Naive thymus-derived CD4-positive, alpha-beta T cell (primary cell): ENCODE data around the gene NRF1. TPM values are rescaled to one million over a fixed set of nuclear protein-coding genes. Genes with fewer than 3 reads are reported as not detected.

Experiments
- ATAC-seq: fragments of 150-1000 bp; cut with Tn5 transposase; 2 replicates; pipeline ENCODE4 v1.10.0; 2021; ENCODE audit warnings: mild to moderate bottlenecking, moderate library complexity
- CTCF ChIA-PET: fragments of 350-600 bp; sonication (Branson Sonifier 250); formaldehyde crosslinking; loops from one replicate; lab custom pipeline; 2021; ENCODE audit warnings: antibody characterized with exemption; lab: Charles Lee
- POLR2A ChIA-PET: fragments of 350-600 bp; sonication (Branson Sonifier 250); formaldehyde crosslinking; loops from one replicate; lab custom pipeline; 2021; ENCODE audit warnings: antibody characterized with exemption, inconsistent platforms; lab: Charles Lee
- DNase-seq, 9 donors: peaks; one replicate each; pipeline versions ENCODE4 v3.0.0 to v3.0.0-alpha.2; 2020 to 2022; ENCODE audit warnings: mixed read lengths in 1 of 9
- H3K27ac ChIP-seq: one replicate; pipeline ENCODE4 v1.7.0; 2013; ENCODE audit warnings: mild to moderate bottlenecking, low read depth, low read length, moderate library complexity
- H3K27me3 ChIP-seq, 2 donors: one replicate each; pipeline ENCODE4 v1.7.0; 2013; ENCODE audit warnings: low read length in 2 of 2, mild to moderate bottlenecking in 2 of 2, moderate library complexity in 2 of 2; ENCODE audit not compliant: control insufficient read depth in 2 of 2, insufficient read depth in 2 of 2
- H3K36me3 ChIP-seq, 3 experiments: 1 replicate in 2 of 3; 2 replicates in 1 of 3; pipeline ENCODE4 v1.7.0; 2013; ENCODE audit warnings: low read length in 3 of 3, mild to moderate bottlenecking in 3 of 3, moderate library complexity in 1 of 3; ENCODE audit not compliant: insufficient read depth in 3 of 3, control insufficient read depth in 2 of 3
- H3K4me1 ChIP-seq, 2 donors: one replicate each; pipeline ENCODE4 v1.7.0; 2013; ENCODE audit warnings: low read length in 2 of 2, mild to moderate bottlenecking in 2 of 2, moderate library complexity in 1 of 2; ENCODE audit not compliant: control insufficient read depth in 2 of 2, insufficient read depth in 2 of 2
- H3K4me3 ChIP-seq: 2 replicates; pipeline ENCODE4 v1.7.0; 2013; ENCODE audit warnings: mild to moderate bottlenecking, low read length
- H3K9me3 ChIP-seq, 3 experiments: 1 replicate in 2 of 3; 2 replicates in 1 of 3; pipeline ENCODE4 v1.7.0; 2013; ENCODE audit warnings: low read length in 3 of 3; ENCODE audit not compliant: control insufficient read depth in 2 of 3
- H3K27ac Mint-ChIP-seq, 9 donors: one replicate each; pipeline ENCODE4 v1.8.0; 2020 to 2022; ENCODE audit warnings: mixed read lengths in 9 of 9, mild to moderate bottlenecking in 8 of 9, moderate library complexity in 5 of 9, inconsistent platforms in 2 of 9
- H3K27me3 Mint-ChIP-seq, 5 donors: one replicate each; pipeline ENCODE4 v1.8.0; 2021 to 2022; ENCODE audit warnings: mixed read lengths in 5 of 5, mild to moderate bottlenecking in 1 of 5
- H3K36me3 Mint-ChIP-seq, 5 donors: one replicate each; pipeline ENCODE4 v1.8.0; 2020 to 2022; ENCODE audit warnings: mixed read lengths in 5 of 5, mild to moderate bottlenecking in 3 of 5, inconsistent platforms in 1 of 5
- H3K4me1 Mint-ChIP-seq, 7 donors: one replicate each; pipeline ENCODE4 v1.8.0; 2020 to 2022; ENCODE audit warnings: mixed read lengths in 7 of 7, mild to moderate bottlenecking in 3 of 7, inconsistent platforms in 1 of 7
- H3K4me3 Mint-ChIP-seq, 10 donors: one replicate each; pipeline ENCODE4 v1.8.0; 2020 to 2022; ENCODE audit warnings: mild to moderate bottlenecking in 10 of 10, mixed read lengths in 10 of 10, moderate library complexity in 6 of 10, inconsistent platforms in 2 of 10
- H3K9me3 Mint-ChIP-seq, 11 donors: one replicate each; pipeline ENCODE4 v1.8.0; 2020 to 2022; ENCODE audit warnings: mixed read lengths in 11 of 11, mild to moderate bottlenecking in 4 of 11, inconsistent platforms in 1 of 11, moderate library complexity in 1 of 11
- intact Hi-C, 2 donors: fragments of 100-400 bp; cut with micrococcal nuclease; formaldehyde crosslinking; loops; one replicate each; pipeline ENCODE4 v1.15.1; 2023
- polyA plus RNA-seq, 2 donors: library from polyadenylated mRNA; unstranded; fragments of 300-500 nt; fragmentation: Illumina TruSeq; gene quantifications; one replicate each; pipeline ENCODE4 v1.2.3, GENCODE V29; 2021
- total RNA-seq, 6 experiments: library from RNA in 5 of 6; stranded (reverse) in 5 of 6; gene quantifications; 1 replicate in 5 of 6; 2 replicates in 1 of 6; pipeline ENCODE4 v1.2.3 and lab custom pipeline; 2021 to 2026

Gene NRF1
- total and polyA plus RNA-seq, 7 experiments from 2014 or later = 24.7 to 49.3 (median 35.3) TPM

DNA sequence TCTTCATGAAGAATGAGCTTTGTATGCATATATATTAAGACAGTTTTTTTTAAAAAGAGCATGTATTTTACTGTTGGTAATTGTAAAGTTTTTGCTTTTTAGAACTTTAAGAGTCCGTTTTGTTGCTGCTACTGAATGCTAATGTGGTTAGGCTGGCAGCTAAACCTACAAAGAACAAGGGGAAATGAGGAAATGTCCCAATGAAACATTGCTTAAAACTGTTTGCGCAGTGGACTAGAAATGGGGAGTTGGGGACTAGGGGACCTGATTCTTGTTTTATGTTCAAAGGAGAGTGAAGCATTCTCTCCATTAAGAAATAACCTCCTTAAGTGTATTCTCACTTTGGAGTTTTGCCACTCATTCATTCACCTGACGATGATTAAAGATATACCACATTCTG, 5.7 kb downstream of the NRF1 start:
- no peaks in the 10 kb centered on the region for H3K9me3 ChIP-seq
- DNase-seq (no peak), ATAC-seq (no peak)
- no peak overlapping the region for H3K4me3 ChIP-seq
- peaks cover 49 to 93% (median 82%) of the 10 kb centered on the region in 7 donors for H3K4me1 Mint-ChIP-seq
- peak overlapping the region in 7 of 10 donors; percentile 3 to 66 (median 36) for H3K4me3 Mint-ChIP-seq
- no peaks in the 10 kb centered on the region for H3K27me3 Mint-ChIP-seq
- no peaks in the 10 kb centered on the region for H3K27me3 ChIP-seq
- peaks cover 23 to 47% of the 10 kb centered on the region in 2 donors for H3K4me1 ChIP-seq
- no peaks in the 10 kb centered on the region for H3K36me3 Mint-ChIP-seq
- no peak overlapping the region for H3K27ac ChIP-seq
- peaks cover 0 to 2% (median 0%) of the 10 kb centered on the region in 11 donors for H3K9me3 Mint-ChIP-seq
- CTCF ChIA-PET = no interaction called here
- H3K36me3 ChIP-seq = peaks cover 0 to 5% (median 0%) of the 10 kb centered on the region in 3 experiments
- intact Hi-C loops = no loop called here
- POLR2A ChIA-PET = interaction anchor here (1.9 kb wide), 1 partner anchor 11 kb away, joined by 5 read pairs; no protein-coding TSS in a partner anchor
- peak overlapping the region in 1 of 9 donors; percentile 14 for H3K27ac Mint-ChIP-seq

DNA sequence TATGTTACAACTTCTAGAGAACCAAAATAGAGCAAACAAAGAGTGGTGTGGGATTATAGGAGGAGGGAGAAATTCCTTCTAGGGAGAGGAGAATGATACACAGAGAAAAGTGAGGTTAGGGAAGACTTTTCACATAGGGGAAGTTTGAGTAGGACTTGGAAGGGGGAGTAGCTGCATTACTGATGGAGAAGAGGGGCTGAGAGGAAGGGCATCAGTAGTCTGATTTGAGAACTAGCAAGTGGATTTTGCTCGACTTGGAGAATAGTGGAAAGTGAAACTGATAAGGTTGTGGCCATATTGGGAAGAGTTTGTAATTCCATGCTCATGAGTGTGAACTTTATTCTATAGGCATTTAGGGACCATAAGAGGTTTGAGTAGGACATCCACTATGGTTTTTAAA, 6.1 kb downstream of the NRF1 start:
- ATAC-seq (no peak), DNase-seq (no peak)
- ChIA-PET POLR2A (no interaction called here), CTCF (no interaction called here)
- Mint-ChIP-seq H3K36me3 (no peaks in the 10 kb centered on the region), H3K4me1 (peaks cover 49 to 92% (median 81%) of the 10 kb centered on the region in 7 donors), H3K4me3 (peak overlapping the region in 8 of 10 donors; percentile 3 to 66 (median 30)), H3K27me3 (no peaks in the 10 kb centered on the region), H3K9me3 (peaks cover 0 to 2% (median 0%) of the 10 kb centered on the region in 11 donors), H3K27ac (peak overlapping the region in 1 of 9 donors; percentile 14)
- Histone ChIP-seq H3K9me3 (no peaks in the 10 kb centered on the region), H3K4me3 (no peak overlapping the region), H3K4me1 (peaks cover 24 to 48% of the 10 kb centered on the region in 2 donors), H3K27me3 (no peaks in the 10 kb centered on the region), H3K27ac (no peak overlapping the region), H3K36me3 (peaks cover 0 to under 1% (median 0%) of the 10 kb centered on the region in 3 experiments)
- intact Hi-C loops = no loop called here

DNA sequence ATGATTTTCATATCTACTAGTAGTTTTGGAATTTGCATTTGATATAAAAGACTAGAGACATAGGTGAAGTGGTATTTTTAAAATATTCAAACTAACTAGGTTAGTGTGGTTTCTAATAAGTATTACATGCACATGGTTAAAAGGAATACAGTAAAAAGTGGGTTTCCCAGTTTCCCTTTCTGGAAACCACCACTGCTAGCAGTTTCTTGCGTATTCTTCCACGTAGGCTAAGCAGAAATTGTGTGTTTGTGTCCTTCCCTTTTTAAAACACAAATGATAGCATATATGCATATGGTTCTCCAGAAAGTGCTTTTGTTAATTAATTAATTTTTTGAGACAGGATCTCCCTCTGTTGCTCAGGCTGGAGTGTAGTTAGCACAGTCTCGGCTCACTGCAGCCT, 15.4 kb downstream of the NRF1 start:
- CTCF ChIA-PET = interaction anchor here (0.8 kb wide), 1 partner anchor 19 kb away, joined by 3 read pairs; no protein-coding TSS in a partner anchor
- Mint-ChIP-seq H3K9me3 (no peaks in the 10 kb centered on the region), H3K27me3 (no peaks in the 10 kb centered on the region), H3K27ac (no peak overlapping the region), H3K36me3 (peaks cover 0 to 6% (median 0%) of the 10 kb centered on the region in 5 donors), H3K4me1 (peaks cover 21 to 88% (median 67%) of the 10 kb centered on the region in 7 donors), H3K4me3 (peak overlapping the region in 1 of 10 donors; percentile 10)
- no peaks in the 10 kb centered on the region for H3K9me3 ChIP-seq
- peaks cover 6 to 7% of the 10 kb centered on the region in 2 donors for H3K4me1 ChIP-seq
- H3K36me3 ChIP-seq = no peaks in the 10 kb centered on the region
- DNase-seq (no peak), ATAC-seq (no peak)
- H3K27ac ChIP-seq = no peak overlapping the region
- no peak overlapping the region for H3K4me3 ChIP-seq
- intact Hi-C loops = no loop called here
- POLR2A ChIA-PET = no interaction called here
- no peaks in the 10 kb centered on the region for H3K27me3 ChIP-seq

DNA sequence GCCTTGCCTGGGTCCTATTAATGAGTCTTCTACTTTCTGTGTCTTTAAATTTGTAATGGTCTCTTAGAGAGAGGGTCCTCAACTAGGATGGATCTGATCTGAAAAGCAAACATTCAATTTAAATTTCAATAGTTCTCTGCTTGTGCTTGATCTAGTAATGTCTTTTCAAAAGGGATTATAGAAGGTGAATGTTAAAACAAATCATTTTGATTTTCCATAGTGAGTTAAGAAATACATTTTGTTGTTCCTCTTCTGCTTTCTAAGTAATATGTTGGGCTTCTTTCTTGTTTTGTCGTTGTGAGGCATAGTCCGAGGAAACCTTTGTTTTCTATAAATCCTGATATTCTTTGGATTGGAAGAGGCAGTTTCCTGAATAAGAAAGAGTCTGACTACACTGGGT, 18.8 kb downstream of the NRF1 start:
- H3K27me3 Mint-ChIP-seq = no peaks in the 10 kb centered on the region
- Histone ChIP-seq H3K36me3 (no peaks in the 10 kb centered on the region), H3K27me3 (no peaks in the 10 kb centered on the region), H3K27ac (no peak overlapping the region), H3K4me1 (no peaks in the 10 kb centered on the region), H3K9me3 (no peaks in the 10 kb centered on the region), H3K4me3 (no peak overlapping the region)
- no peaks in the 10 kb centered on the region for H3K9me3 Mint-ChIP-seq
- ATAC-seq (no peak), DNase-seq (no peak)
- ChIA-PET POLR2A (interaction anchor here (0.7 kb wide), 1 partner anchor 1815 kb away, joined by 3 read pairs; no protein-coding TSS in a partner anchor), CTCF (interaction anchor here (0.7 kb wide), 1 partner anchor 1831 kb away, joined by 3 read pairs; no protein-coding TSS in a partner anchor)
- peaks cover 11 to 80% (median 64%) of the 10 kb centered on the region in 7 donors for H3K4me1 Mint-ChIP-seq
- H3K4me3 Mint-ChIP-seq = no peak overlapping the region
- H3K27ac Mint-ChIP-seq = peak overlapping the region in 1 of 9 donors; percentile 15
- intact Hi-C loops = no loop called here
- no peaks in the 10 kb centered on the region for H3K36me3 Mint-ChIP-seq

DNA sequence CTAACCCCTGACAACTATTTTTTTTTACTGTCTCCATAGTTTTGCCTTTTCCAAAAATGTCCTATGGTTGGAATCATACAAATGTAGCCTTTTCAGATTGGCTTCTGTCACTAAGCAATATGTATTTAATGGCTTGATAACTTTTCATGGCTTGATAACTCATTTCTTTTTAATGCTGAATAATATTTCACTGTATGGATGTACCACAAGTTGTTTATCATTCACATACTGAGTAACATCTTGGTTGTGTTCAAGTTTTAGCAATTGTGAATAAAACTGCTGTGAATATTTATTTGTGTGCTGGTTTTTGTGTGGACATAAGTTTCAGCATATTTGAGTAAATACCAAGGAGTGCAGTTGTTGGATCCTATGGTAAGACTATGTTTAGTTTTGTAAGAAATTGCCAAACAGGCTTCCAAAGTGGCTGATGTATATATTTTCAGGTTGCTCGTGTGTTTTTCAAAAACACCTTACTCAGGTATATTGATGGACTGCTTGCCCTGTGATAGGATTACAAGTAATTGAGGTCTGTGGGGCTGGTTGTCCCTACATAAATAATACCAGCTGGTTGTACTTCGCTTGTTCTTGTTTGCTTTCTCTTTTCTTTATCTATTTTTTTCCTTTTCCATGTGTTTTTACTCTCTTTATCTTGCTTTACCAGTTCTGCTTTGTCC, 23.0 kb downstream of the NRF1 start:
- H3K4me1 ChIP-seq = peaks cover 0 to 3% of the 10 kb centered on the region in 2 donors
- H3K27ac ChIP-seq = no peak overlapping the region
- ChIA-PET CTCF (interaction anchor here (0.6 to 1.0 kb wide), 6 partner anchors 12 to 266 kb away, joined by 3 to 6 read pairs (median 3); no protein-coding TSS in a partner anchor), POLR2A (interaction anchor here (0.6 kb wide), 1 partner anchor 99 kb away, joined by 6 read pairs; no protein-coding TSS in a partner anchor)
- no peaks in the 10 kb centered on the region for H3K36me3 ChIP-seq
- no peak overlapping the region for H3K4me3 ChIP-seq
- DNase-seq = no peak
- no peaks in the 10 kb centered on the region for H3K27me3 ChIP-seq
- no peaks in the 10 kb centered on the region for H3K9me3 ChIP-seq
- intact Hi-C loops = loop anchor here (1.0 to 5.0 kb wide), 11 partner anchors 22 to 412 kb away; partner anchors contain the start of gene SMKR1 (in 2 of the 2)
- no peak overlapping the region for H3K4me3 Mint-ChIP-seq
- no peaks in the 10 kb centered on the region for H3K27me3 Mint-ChIP-seq
- no peaks in the 10 kb centered on the region for H3K9me3 Mint-ChIP-seq
- H3K27ac Mint-ChIP-seq = peak overlapping the region in 6 of 9 donors; percentile 3 to 51 (median 23)
- H3K36me3 Mint-ChIP-seq = no peaks in the 10 kb centered on the region
- H3K4me1 Mint-ChIP-seq = peaks cover 20 to 78% (median 58%) of the 10 kb centered on the region in 7 donors
- ATAC-seq = no peak

DNA sequence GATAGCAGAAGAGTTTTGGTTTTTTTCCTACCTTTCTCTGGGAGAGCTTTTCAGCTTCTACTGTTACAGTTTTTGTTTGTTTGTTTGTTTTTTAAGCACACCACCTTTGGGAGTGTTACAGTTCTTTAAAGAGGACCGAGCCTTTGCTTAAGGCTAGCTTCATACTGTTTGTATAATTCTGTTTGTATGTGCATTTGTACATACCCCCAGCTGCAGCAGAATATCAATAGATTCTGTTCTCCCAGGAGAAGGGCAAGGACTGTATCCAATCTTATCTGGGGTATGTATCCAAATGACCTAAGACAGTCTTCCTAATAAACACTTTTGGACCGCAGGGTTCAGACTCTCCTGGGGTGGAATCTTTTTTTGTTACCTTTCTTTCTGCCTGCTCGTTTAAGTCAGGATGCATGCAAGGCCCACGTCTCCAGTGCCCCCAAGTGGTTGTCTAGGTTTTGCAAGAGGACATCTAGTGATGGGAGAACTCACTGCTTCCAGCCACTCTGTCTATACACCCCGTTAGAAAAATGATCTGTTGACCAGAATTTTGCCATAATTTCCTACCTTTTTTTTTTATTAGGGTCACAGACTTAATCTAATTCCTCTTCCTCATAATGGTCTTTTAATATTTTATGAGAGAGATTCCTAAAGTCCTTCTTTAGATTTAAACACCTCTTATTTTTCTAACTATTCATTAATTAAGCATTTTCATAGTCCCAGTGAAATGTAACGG, 23.9 kb downstream of the NRF1 start:
- H3K27ac Mint-ChIP-seq = peak overlapping the region in 8 of 9 donors; percentile 2 to 85 (median 42)
- POLR2A ChIA-PET = no interaction called here

More for the DNA sequence above, 23.9 kb downstream of the NRF1 start:
- peaks cover 16 to 73% (median 51%) of the 10 kb centered on the region in 7 donors for H3K4me1 Mint-ChIP-seq
- no peaks in the 10 kb centered on the region for H3K9me3 Mint-ChIP-seq
- peak; percentile 97 for ATAC-seq
- no peaks in the 10 kb centered on the region for H3K36me3 Mint-ChIP-seq
- H3K36me3 ChIP-seq = no peaks in the 10 kb centered on the region
- H3K4me3 Mint-ChIP-seq = peak overlapping the region in 1 of 10 donors; percentile 29
- H3K9me3 ChIP-seq = no peaks in the 10 kb centered on the region
- DNase-seq = peak; percentile 20 to 73 (median 64)
- H3K27me3 Mint-ChIP-seq = no peaks in the 10 kb centered on the region
- no peak overlapping the region for H3K4me3 ChIP-seq
- CTCF ChIA-PET = interaction anchor here (0.6 to 1.0 kb wide), 6 partner anchors 12 to 267 kb away, joined by 3 to 6 read pairs (median 3); no protein-coding TSS in a partner anchor
- H3K4me1 ChIP-seq = peaks cover 0 to 3% of the 10 kb centered on the region in 2 donors
- peak overlapping the region; percentile 18 for H3K27ac ChIP-seq
- intact Hi-C loops = loop anchor here (1.0 to 5.0 kb wide), 11 partner anchors 23 to 413 kb away; partner anchors contain the start of gene SMKR1 (in 2 of the 2)
- H3K27me3 ChIP-seq = no peaks in the 10 kb centered on the region
